ENCODE measurements around the gene ASAH2.

The ASAH2 gene

DNA sequence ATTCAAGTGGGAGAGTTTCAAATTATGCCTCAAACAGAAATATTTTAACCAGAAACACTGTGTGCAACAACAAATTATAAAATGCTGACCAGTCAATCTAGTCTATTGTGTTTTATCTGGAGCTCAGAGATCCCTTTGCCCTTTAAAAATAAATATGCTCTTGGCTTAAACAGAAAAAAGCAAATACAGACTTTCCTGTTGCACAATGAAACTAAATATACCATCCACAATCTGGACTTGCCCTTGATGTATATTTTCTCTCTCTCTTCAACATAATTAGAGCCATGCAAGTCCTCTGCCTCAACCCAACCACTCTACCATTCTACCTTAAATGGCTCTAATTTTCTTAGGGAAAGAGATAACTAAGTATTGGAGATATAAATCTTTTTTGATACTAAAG is 34.9 kb downstream of the ASAH2 start:
- TF ChIP-seq, protein P1, sequence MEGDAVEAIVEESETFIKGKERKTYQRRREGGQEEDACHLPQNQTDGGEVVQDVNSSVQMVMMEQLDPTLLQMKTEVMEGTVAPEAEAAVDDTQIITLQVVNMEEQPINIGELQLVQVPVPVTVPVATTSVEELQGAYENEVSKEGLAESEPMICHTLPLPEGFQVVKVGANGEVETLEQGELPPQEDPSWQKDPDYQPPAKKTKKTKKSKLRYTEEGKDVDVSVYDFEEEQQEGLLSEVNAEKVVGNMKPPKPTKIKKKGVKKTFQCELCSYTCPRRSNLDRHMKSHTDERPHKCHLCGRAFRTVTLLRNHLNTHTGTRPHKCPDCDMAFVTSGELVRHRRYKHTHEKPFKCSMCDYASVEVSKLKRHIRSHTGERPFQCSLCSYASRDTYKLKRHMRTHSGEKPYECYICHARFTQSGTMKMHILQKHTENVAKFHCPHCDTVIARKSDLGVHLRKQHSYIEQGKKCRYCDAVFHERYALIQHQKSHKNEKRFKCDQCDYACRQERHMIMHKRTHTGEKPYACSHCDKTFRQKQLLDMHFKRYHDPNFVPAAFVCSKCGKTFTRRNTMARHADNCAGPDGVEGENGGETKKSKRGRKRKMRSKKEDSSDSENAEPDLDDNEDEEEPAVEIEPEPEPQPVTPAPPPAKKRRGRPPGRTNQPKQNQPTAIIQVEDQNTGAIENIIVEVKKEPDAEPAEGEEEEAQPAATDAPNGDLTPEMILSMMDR (IDR thresholded peaks at IDR 0.05; ENCODE audit: low read depth, low read length), result no peak
- H3K27me3 ChIP-seq (ENCODE audit: insufficient read depth, low read depth, severe bottlenecking), result no peaks in the 10 kb centered on the region
- no peak overlapping the region for H3K4me3 ChIP-seq (ENCODE audit: low read depth, low read length)
- DNase-seq, result no peak
- no peak overlapping the region for H3K27ac ChIP-seq
- H3K36me3 ChIP-seq, result no peaks in the 10 kb centered on the region
- H3K9me3 ChIP-seq (ENCODE audit: severe bottlenecking), result no peaks in the 10 kb centered on the region

DNA sequence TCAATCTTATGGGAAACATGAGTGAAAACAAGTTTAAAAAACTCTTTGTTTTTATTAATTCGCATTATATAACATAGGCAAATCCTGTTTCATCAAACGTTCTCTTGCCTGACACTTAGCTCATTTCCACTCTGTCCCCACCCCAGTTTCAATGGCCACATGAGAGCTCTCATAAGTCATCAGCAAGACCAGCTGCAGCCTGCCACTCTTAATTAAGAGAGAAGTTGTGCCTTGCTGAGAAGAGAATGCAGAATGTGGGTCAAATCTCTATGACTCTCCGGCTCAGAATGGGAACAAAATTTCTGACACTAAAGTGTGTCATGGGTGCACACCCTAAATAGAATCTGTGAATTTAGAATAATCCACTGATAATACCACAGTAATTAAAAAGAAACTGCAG is 39.6 kb downstream of the ASAH2 start:
- no peak for DNase-seq
- TF ChIP-seq, protein P1 (IDR thresholded peaks at IDR 0.05; ENCODE audit: low read depth, low read length), result no peak
- H3K27ac ChIP-seq, result no peak overlapping the region

DNA sequence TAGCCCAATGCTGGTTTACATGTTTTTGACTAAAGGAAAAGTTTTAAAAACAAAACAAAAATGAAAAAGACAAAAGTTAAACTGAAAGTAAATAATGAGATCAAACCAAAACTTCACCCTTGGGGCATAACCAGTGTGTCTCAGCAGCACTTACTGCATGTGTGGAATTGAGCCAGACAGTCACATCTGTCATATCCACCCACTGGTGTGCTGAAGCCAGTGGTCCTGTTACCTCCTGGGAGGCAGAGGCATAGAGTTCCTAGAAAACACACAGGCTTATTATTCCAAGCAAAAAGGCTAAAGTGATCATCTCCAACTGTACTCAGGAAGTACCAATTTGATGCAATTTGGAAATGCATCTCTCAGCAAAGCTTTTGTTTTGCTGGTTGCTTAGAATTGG is 40.4 kb downstream of the ASAH2 start:
- TF ChIP-seq, protein P1 (IDR thresholded peaks at IDR 0.05; ENCODE audit: low read depth, low read length), result no peak
- no peaks in the 10 kb centered on the region for H3K27me3 ChIP-seq (ENCODE audit: insufficient read depth, low read depth, severe bottlenecking)
- no peak overlapping the region for H3K27ac ChIP-seq
- no peaks in the 10 kb centered on the region for H3K36me3 ChIP-seq
- no peak for DNase-seq
- no peaks in the 10 kb centered on the region for H3K9me3 ChIP-seq (ENCODE audit: severe bottlenecking)
- no peak overlapping the region for H3K4me3 ChIP-seq (ENCODE audit: low read depth, low read length)

More for the DNA sequence above, 39.6 kb downstream of the ASAH2 start:
- H3K9me3 ChIP-seq (ENCODE audit: severe bottlenecking), result no peaks in the 10 kb centered on the region
- no peaks in the 10 kb centered on the region for H3K27me3 ChIP-seq (ENCODE audit: insufficient read depth, low read depth, severe bottlenecking)
- no peaks in the 10 kb centered on the region for H3K36me3 ChIP-seq
- H3K4me3 ChIP-seq (ENCODE audit: low read depth, low read length), result no peak overlapping the region
